HG03571 (cell line): Measurements from ENCODE around the gene PACRG.

Source experiments
- ATAC-seq: cut with Tn5 transposase; IDR thresholded peaks from one replicate; pipeline ENCODE4 v1.9.1; 2021; ENCODE audit not compliant: unreplicated experiment

The PACRG gene

GRCh38 chr6:162773996-162774395, 46.2 kb downstream of the PACRG start:
- ATAC-seq, result no peak

- ATAC-seq, result no peak
Observed at GRCh38 chr6:162777091-162777490, 49.3 kb downstream of the PACRG start.

- ATAC-seq, result no peak
Observed at GRCh38 chr6:162778603-162779002, 50.8 kb downstream of the PACRG start.

GRCh38 chr6:162785632-162786242, 58.0 kb downstream of the PACRG start:
- ATAC-seq, result no peak

- ATAC-seq, result no peak
Observed at GRCh38 chr6:162798546-162799266, 70.9 kb downstream of the PACRG start.

GRCh38 chr6:162814426-162814973, 86.7 kb downstream of the PACRG start:
- no peak for ATAC-seq

GRCh38 chr6:162817196-162817595, 89.4 kb downstream of the PACRG start:
- no peak for ATAC-seq

GRCh38 chr6:162819284-162819683, 91.5 kb downstream of the PACRG start:
- ATAC-seq, result no peak

GRCh38 chr6:162821102-162821501, 93.3 kb downstream of the PACRG start:
- no peak for ATAC-seq

- no peak for ATAC-seq
Observed at GRCh38 chr6:162825597-162825996, 97.8 kb downstream of the PACRG start.

- no peak for ATAC-seq
Observed at GRCh38 chr6:162829013-162829742, 101.4 kb downstream of the PACRG start.

GRCh38 chr6:162833776-162834175, 106.0 kb downstream of the PACRG start:
- no peak for ATAC-seq

- no peak for ATAC-seq
Observed at GRCh38 chr6:162845972-162846371, 118.2 kb downstream of the PACRG start.

GRCh38 chr6:162846723-162847122, 118.9 kb downstream of the PACRG start:
- no peak for ATAC-seq

GRCh38 chr6:162849269-162849668, 121.5 kb downstream of the PACRG start:
- ATAC-seq, result no peak

- ATAC-seq, result no peak
Observed at GRCh38 chr6:162852192-162852591, 124.4 kb downstream of the PACRG start.

- ATAC-seq, result no peak
Observed at GRCh38 chr6:162852840-162853577, 125.2 kb downstream of the PACRG start.

GRCh38 chr6:162854228-162854627, 126.5 kb downstream of the PACRG start:
- no peak for ATAC-seq

GRCh38 chr6:162854734-162855191, 127.0 kb downstream of the PACRG start:
- no peak for ATAC-seq

- no peak for ATAC-seq
Observed at GRCh38 chr6:162856885-162857284, 129.1 kb downstream of the PACRG start.

GRCh38 chr6:162857326-162857725, 129.6 kb downstream of the PACRG start:
- ATAC-seq, result no peak
